ENCODE results near the gene WWTR1. TPM values are rescaled to one million over a fixed set of nuclear protein-coding genes. Genes with fewer than 3 reads are reported as not detected.

WWTR1 gene
- total RNA-seq, 2 experiments from 2014 or later: 0.40 to 0.63 TPM

- intact Hi-C loops (cut with micrococcal nuclease): no loop called here
- ChIA-PET POLR2A (no interaction called here), CTCF (interaction anchor here (1.1 kb wide), 1 partner anchor 11 kb away, joined by 3 read pairs; no protein-coding TSS in a partner anchor)
- Mint-ChIP-seq H3K4me1 (ENCODE audit: low read depth) (no peaks in the 10 kb centered on the region), H3K9me3 (no peaks in the 10 kb centered on the region), H3K27me3 (peaks cover 7% of the 10 kb centered on the region), H3K4me3 (no peak overlapping the region), H3K36me3 (ENCODE audit: low read depth) (no peaks in the 10 kb centered on the region), H3K27ac (no peak overlapping the region)
- TF ChIP-seq, protein P1, sequence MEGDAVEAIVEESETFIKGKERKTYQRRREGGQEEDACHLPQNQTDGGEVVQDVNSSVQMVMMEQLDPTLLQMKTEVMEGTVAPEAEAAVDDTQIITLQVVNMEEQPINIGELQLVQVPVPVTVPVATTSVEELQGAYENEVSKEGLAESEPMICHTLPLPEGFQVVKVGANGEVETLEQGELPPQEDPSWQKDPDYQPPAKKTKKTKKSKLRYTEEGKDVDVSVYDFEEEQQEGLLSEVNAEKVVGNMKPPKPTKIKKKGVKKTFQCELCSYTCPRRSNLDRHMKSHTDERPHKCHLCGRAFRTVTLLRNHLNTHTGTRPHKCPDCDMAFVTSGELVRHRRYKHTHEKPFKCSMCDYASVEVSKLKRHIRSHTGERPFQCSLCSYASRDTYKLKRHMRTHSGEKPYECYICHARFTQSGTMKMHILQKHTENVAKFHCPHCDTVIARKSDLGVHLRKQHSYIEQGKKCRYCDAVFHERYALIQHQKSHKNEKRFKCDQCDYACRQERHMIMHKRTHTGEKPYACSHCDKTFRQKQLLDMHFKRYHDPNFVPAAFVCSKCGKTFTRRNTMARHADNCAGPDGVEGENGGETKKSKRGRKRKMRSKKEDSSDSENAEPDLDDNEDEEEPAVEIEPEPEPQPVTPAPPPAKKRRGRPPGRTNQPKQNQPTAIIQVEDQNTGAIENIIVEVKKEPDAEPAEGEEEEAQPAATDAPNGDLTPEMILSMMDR (IDR thresholded peaks at IDR 0.05): no peak
- DNase-seq (no peak), ATAC-seq (no peak)
These were observed 105.1 kb downstream of the WWTR1 start for GRCh38 chr3:149552700-149553099.

GRCh38 chr3:149551500-149551899 is 106.3 kb downstream of the WWTR1 start:
- Mint-ChIP-seq H3K36me3 (ENCODE audit: low read depth) (no peaks in the 10 kb centered on the region), H3K4me3 (no peak overlapping the region), H3K27me3 (peaks cover 9% of the 10 kb centered on the region), H3K4me1 (ENCODE audit: low read depth) (no peaks in the 10 kb centered on the region), H3K27ac (no peak overlapping the region), H3K9me3 (no peaks in the 10 kb centered on the region)
- CTCF ChIA-PET: no interaction called here
- POLR2A ChIA-PET: no interaction called here
- ATAC-seq (no peak), DNase-seq (no peak)
- intact Hi-C loops (cut with micrococcal nuclease): no loop called here
- TF ChIP-seq, protein P1 (IDR thresholded peaks at IDR 0.05): no peak

DNA sequence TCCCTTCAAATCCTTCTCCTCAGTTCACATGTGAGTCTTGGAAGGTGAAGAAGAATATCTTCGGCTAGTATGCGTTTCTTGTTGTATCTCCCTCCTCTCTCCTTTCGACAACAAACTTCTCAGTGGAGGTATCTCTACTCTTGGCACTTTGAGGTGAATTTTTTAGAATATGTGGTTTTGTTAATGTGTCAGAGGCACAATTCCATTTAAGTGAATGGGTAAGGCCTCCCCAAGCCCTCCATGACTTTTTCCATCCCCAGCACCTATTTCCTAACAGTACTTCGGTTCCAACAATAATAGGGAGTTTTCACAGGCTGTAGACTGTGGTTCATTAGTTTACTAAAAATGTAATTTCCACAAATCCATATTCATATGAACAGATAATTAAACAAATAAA is 109.2 kb downstream of the WWTR1 start:
- no peak overlapping the region for H3K4me3 Mint-ChIP-seq
- H3K4me1 Mint-ChIP-seq (ENCODE audit: low read depth): no peaks in the 10 kb centered on the region
- ATAC-seq (no peak), DNase-seq (no peak)
- no peaks in the 10 kb centered on the region for H3K36me3 Mint-ChIP-seq (ENCODE audit: low read depth)
- no peaks in the 10 kb centered on the region for H3K9me3 Mint-ChIP-seq
- ChIA-PET CTCF (no interaction called here), POLR2A (no interaction called here)
- H3K27ac Mint-ChIP-seq: no peak overlapping the region
- intact Hi-C loops (cut with micrococcal nuclease): no loop called here
- TF ChIP-seq, protein P1 (IDR thresholded peaks at IDR 0.05): no peak
- peaks cover 7% of the 10 kb centered on the region for H3K27me3 Mint-ChIP-seq

DNA sequence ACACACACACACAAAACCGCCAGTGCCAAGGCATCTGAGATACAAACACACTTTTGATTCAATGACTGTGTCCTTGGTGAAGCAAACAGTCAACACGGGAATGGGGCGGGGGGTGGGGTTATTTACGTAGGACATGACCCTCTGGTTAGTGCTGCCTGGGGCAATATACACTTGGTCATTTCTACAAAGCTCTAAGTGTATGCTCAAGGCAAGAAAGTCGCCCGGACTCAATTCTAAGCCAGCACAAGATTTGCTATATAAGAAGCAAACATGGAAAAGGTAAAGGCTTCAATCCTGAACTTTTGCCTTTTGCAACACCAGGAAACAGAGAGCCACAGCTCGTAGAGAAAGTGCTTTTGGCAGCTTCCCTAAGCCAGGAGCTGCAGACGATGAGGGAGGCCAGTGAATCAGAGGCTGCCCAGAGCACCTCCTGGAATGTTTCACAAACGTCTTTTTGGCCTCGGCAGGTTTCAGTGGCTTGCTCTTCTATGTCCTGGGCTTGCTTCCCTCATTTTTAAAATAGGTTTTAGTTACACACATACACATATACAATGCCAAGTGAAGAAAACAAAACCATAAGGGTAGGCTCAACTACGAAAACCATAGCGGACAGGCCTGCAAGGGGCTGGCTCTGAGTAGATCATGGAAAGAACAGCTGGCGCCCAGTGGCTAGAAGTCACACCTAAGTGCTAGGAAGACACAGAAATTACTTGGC is 109.7 kb downstream of the WWTR1 start:
- Mint-ChIP-seq H3K36me3 (ENCODE audit: low read depth) (no peaks in the 10 kb centered on the region), H3K27ac (no peak overlapping the region), H3K4me3 (no peak overlapping the region), H3K9me3 (no peaks in the 10 kb centered on the region), H3K27me3 (peaks cover 7% of the 10 kb centered on the region), H3K4me1 (ENCODE audit: low read depth) (no peaks in the 10 kb centered on the region)
- ChIA-PET CTCF (no interaction called here), POLR2A (no interaction called here)
- TF ChIP-seq, protein P1 (IDR thresholded peaks at IDR 0.05): no peak
- intact Hi-C loops (cut with micrococcal nuclease): no loop called here
- DNase-seq (no peak), ATAC-seq (no peak)

GRCh38 chr3:149547413-149547812 is 110.4 kb downstream of the WWTR1 start:
- ChIA-PET CTCF (no interaction called here), POLR2A (no interaction called here)
- H3K27me3 Mint-ChIP-seq: peaks cover 7% of the 10 kb centered on the region
- TF ChIP-seq, protein P1 (IDR thresholded peaks at IDR 0.05): no peak
- no peaks in the 10 kb centered on the region for H3K4me1 Mint-ChIP-seq (ENCODE audit: low read depth)
- DNase-seq: no peak
- H3K27ac Mint-ChIP-seq: no peak overlapping the region
- H3K4me3 Mint-ChIP-seq: no peak overlapping the region
- no peak for ATAC-seq
- intact Hi-C loops (cut with micrococcal nuclease): no loop called here
- H3K36me3 Mint-ChIP-seq (ENCODE audit: low read depth): no peaks in the 10 kb centered on the region
- no peaks in the 10 kb centered on the region for H3K9me3 Mint-ChIP-seq

Data from activated CD8-positive, alpha-beta T cell treated with anti-CD3 and anti-CD28 coated beads for 36 hours (primary cell).